Prostate gland (tissue), 2 donors: Measurements from ENCODE around the gene GABRA5.

Experiments
- CTCF ChIP-seq, 4 experiments: fragments of 200-600 bp in 2 of 4; fragments of 450-650 bp in 2 of 4; sonication (generic) in 2 of 4; IDR thresholded peaks; 1 replicate in 3 of 4; 2 replicates in 1 of 4; pipeline ENCODE4 v1.5.1; 2016 to 2019; ENCODE audit warnings: antibody characterized with exemption in 4 of 4, mild to moderate bottlenecking in 2 of 4, moderate library complexity in 2 of 4
- POLR2A ChIP-seq: fragments of 450-650 bp; IDR thresholded peaks from one replicate; pipeline ENCODE4 v1.6.1; 2016; ENCODE audit warnings: antibody characterized with exemption, mild to moderate bottlenecking
- POLR2AphosphoS5 ChIP-seq: sonication (generic); formaldehyde crosslinking; IDR thresholded peaks from one replicate; pipeline ENCODE4 v1.6.1; 2017; ENCODE audit warnings: antibody characterized with exemption

GRCh38 chr15:26875476-26875850 is 8.6 kb downstream of the GABRA5 start:
- no peak for TF ChIP-seq CTCF (IDR thresholded peaks at IDR 0.05)
- TF ChIP-seq POLR2AphosphoS5: no peak
- no peak for TF ChIP-seq POLR2A
